HepG2 (cell line): Measurements from ENCODE around the gene KIAA0408. TPM values are rescaled to one million over a fixed set of nuclear protein-coding genes. Genes with fewer than 3 reads are reported as not detected.

Experiments used
- ATAC-seq: fragments of 200-7000 bp; cut with Tn5 transposase; 3 replicates; pipeline ENCODE4 v1.9.1; 2020; ENCODE audit warnings: mild to moderate bottlenecking, moderate library complexity
- BruUV-seq: library from RNA; stranded (reverse); fragments of 400-500 nt; replicated peaks from 2 replicates; lab custom pipeline; 2021; lab: Mats Ljungman, UMichigan
- CTCF ChIA-PET: fragments of 300-600 bp; formaldehyde crosslinking; extraction: SDS; loops from one replicate; lab custom pipeline; 2021; ENCODE audit warnings: low total read pairs, inconsistent platforms, low intra/inter-chr PET ratio; lab: Yijun Ruan, JAX
- POLR2A ChIA-PET: fragments of 350-600 bp; sonication (Branson Sonifier 250); formaldehyde crosslinking; loops from one replicate; lab custom pipeline; 2020; ENCODE audit warnings: antibody characterized with exemption, inconsistent platforms; lab: Yijun Ruan, JAX
- DNase-seq: peaks from one replicate; pipeline ENCODE4 v3.0.0-alpha.2; 2015; ENCODE audit warnings: low spot score
- FAIRE-seq: peaks from 3 replicates; lab custom pipeline; 2011; peaks lifted over from hg19 to GRCh38; lab: Jason Lieb, UNC
- H2AFZ ChIP-seq: one replicate; pipeline ENCODE4 v1.6.1; 2011; ENCODE audit warnings: low read length, inconsistent platforms
- H3K27ac ChIP-seq: fragments of 300-600 bp; 3 replicates; pipeline ENCODE4 v1.8.0; 2011; ENCODE audit warnings: mixed run types, mild to moderate bottlenecking, mixed read lengths, low read length, inconsistent platforms; ENCODE audit not compliant: insufficient read depth; ENCODE audit errors: extremely low read length
- H3K27me3 ChIP-seq, 2 experiments: fragments of 200-600 bp in 1 of 2; 2 replicates in 1 of 2; 3 replicates in 1 of 2; pipeline versions ENCODE4 v1.6.0 to v1.8.0; 2011; ENCODE audit warnings: low read length in 2 of 2, mild to moderate bottlenecking in 2 of 2, moderate library complexity in 2 of 2, inconsistent platforms in 1 of 2; ENCODE audit not compliant: insufficient read depth in 2 of 2, control insufficient read depth in 1 of 2
- H3K36me3 ChIP-seq, 2 experiments: fragments of 200-600 bp in 1 of 2; replicated peaks in 1 of 2; 2 replicates in 1 of 2; 3 replicates in 1 of 2; pipeline versions ENCODE4 v1.5.1 to v1.8.0; 2011; ENCODE audit warnings: low read length in 2 of 2, inconsistent platforms in 1 of 2; ENCODE audit not compliant: insufficient read depth in 2 of 2, control insufficient read depth in 1 of 2
- H3K4me1 ChIP-seq: 2 replicates; pipeline ENCODE4 v1.5.1; 2012; ENCODE audit warnings: low read length, inconsistent platforms; ENCODE audit not compliant: insufficient read depth
- H3K4me2 ChIP-seq: 2 replicates; pipeline ENCODE4 v1.6.0; 2011; ENCODE audit warnings: low read depth, low read length, inconsistent platforms
- H3K4me3 ChIP-seq, 3 experiments: fragments of 200-600 bp in 1 of 3; sonication (generic), shearing (Covaris generic) in 1 of 3; replicated peaks in 1 of 3; 2 replicates each; pipeline ENCODE4 v1.5.1; 2011 to 2016; ENCODE audit warnings: low read length in 3 of 3, inconsistent platforms in 2 of 3, low read depth in 2 of 3, mild to moderate bottlenecking in 2 of 3, control low read depth in 1 of 3, mixed read lengths in 1 of 3; ENCODE audit not compliant: insufficient read depth in 1 of 3
- H3K79me2 ChIP-seq: one replicate; pipeline ENCODE4 v1.6.1; 2011; ENCODE audit warnings: low read length, inconsistent platforms; ENCODE audit not compliant: insufficient read depth
- H3K9ac ChIP-seq: 2 replicates; pipeline ENCODE4 v1.6.0; 2011; ENCODE audit warnings: mild to moderate bottlenecking, low read depth, low read length, inconsistent platforms; ENCODE audit not compliant: insufficient read depth
- H3K9me3 ChIP-seq: 2 replicates; pipeline ENCODE4 v1.5.1; 2012; ENCODE audit warnings: mild to moderate bottlenecking, low read length
- H4K20me1 ChIP-seq: 2 replicates; pipeline ENCODE4 v1.6.0; 2011; ENCODE audit warnings: inconsistent platforms, mild to moderate bottlenecking, low read length, moderate library complexity; ENCODE audit not compliant: insufficient read depth
- ATF4 ChIP-seq, 2 experiments: fragments of 450-650 bp in 1 of 2; sonication (generic) in 1 of 2; formaldehyde crosslinking; IDR thresholded peaks; 2 replicates each; pipeline versions ENCODE4 v1.5.0 to v1.8.0; 2020 to 2022; ENCODE audit warnings: mild to moderate bottlenecking in 1 of 2, missing genetic modification reagents in 1 of 2
- BRD4 ChIP-seq: sonication (generic); formaldehyde crosslinking; IDR thresholded peaks from 2 replicates; pipeline ENCODE4 v1.4.0; 2020; ENCODE audit warnings: missing genetic modification reagents
- KAT8 ChIP-seq: IDR thresholded peaks from 2 replicates; pipeline ENCODE4 v1.6.1; 2016; ENCODE audit warnings: missing genetic modification reagents, missing compliant biosample characterization
- REL ChIP-seq: sonication (generic); formaldehyde crosslinking; conservative IDR thresholded peaks from 2 replicates; pipeline ENCODE4 v1.8.0; 2022; ENCODE audit warnings: mild to moderate bottlenecking, missing genetic modification reagents, moderate library complexity
- TFDP1 ChIP-seq: IDR thresholded peaks from 2 replicates; pipeline ENCODE4 v1.6.1; 2016; ENCODE audit warnings: missing compliant biosample characterization, missing genetic modification reagents, borderline replicate concordance
- ZBTB33 ChIP-seq: sonication (generic); formaldehyde crosslinking; IDR thresholded peaks from 2 replicates; pipeline ENCODE4 v1.4.0; 2020; ENCODE audit warnings: missing genetic modification reagents
- ZNF7 ChIP-seq: IDR thresholded peaks from 2 replicates; pipeline ENCODE4 v1.6.1; 2016; ENCODE audit warnings: missing biosample characterization, missing genetic modification reagents
- WGBS: methylation state at CpG from one replicate; pipeline ENCODE4 v1.1.6; 2017; ENCODE audit warnings: low lambda C conversion rate; 5-methylcytosine and 5-hydroxymethylcytosine counted together
- in situ Hi-C: cut with HindIII; loops from 2 replicates; pipeline ENCODE4 v1.10.0; 2017; ENCODE audit warnings: low pct_unique_long_range_greater_than_20kb; ENCODE audit not compliant: extremely low pct_ligation_motif_present
- intact Hi-C: fragments of 100-400 bp; cut with micrococcal nuclease; formaldehyde crosslinking; loops from one replicate; pipeline ENCODE4 v1.10.0; 2022; ENCODE audit not compliant: unreplicated experiment
- polyA plus RNA-seq, 8 experiments: library from polyadenylated mRNA; depleted of rRNA in 3 of 8; stranded (reverse) in 7 of 8; unstranded in 1 of 8; fragments of >200 nt; fragmentation: Illumina TruSeq in 4 of 8; extraction: Trizol in 4 of 8; gene quantifications; 2 replicates each; pipeline versions ENCODE4 v1.2.1 to v1.2.3, GENCODE V29; 2011 to 2016; ENCODE audit warnings: low read depth in 4 of 8, missing spikeins in 1 of 8, mixed read lengths in 1 of 8; ENCODE audit not compliant: insufficient read depth in 1 of 8
- total RNA-seq, 5 experiments: library from RNA; depleted of rRNA; stranded (reverse); fragments of >200 nt; fragmentation: Illumina TruSeq; extraction: Trizol; gene quantifications; 2 replicates each; pipeline ENCODE4 v1.2.3, GENCODE V29; 2016; ENCODE audit warnings: low read depth in 1 of 5

Gene KIAA0408
- total and polyA plus RNA-seq, 2 of the 13 experiments (the other 11 are each of a cell fraction or from before 2014, with no cell fraction given): not detected

GRCh38 chr6:127481628-127482027 lies 22.4 kb upstream of the KIAA0408 start:
- ChIA-PET POLR2A (no interaction called here), CTCF (no interaction called here)
- no peaks in the 10 kb centered on the region for H4K20me1 ChIP-seq
- H3K27ac ChIP-seq: no peak overlapping the region
- no TSS peak for BruUV-seq
- H3K79me2 ChIP-seq: no peaks in the 10 kb centered on the region
- FAIRE-seq: no peak
- intact Hi-C loops (no loop called here), in situ Hi-C loops (no loop called here)
- no peaks in the 10 kb centered on the region for H3K9me3 ChIP-seq
- no peak overlapping the region for H2AFZ ChIP-seq
- WGBS: 23% methylated on average over 4 of the region's 4 CpGs
- H3K4me2 ChIP-seq: no peak overlapping the region
- H3K27me3 ChIP-seq: no peaks in the 10 kb centered on the region
- DNase-seq: no peak
- no peak overlapping the region for H3K9ac ChIP-seq
- no peak for ATAC-seq
- H3K4me3 ChIP-seq: no peak overlapping the region
- TF ChIP-seq ATF4 (CRISPR knock-in tag; IDR thresholded peaks at IDR 0.05): 0 out of 4 replicates have a peak, but pooled peaks of 1 of the 2 experiments have one; percentile 10
- no peak for TF ChIP-seq TFDP1 (CRISPR knock-in tag)
- no peak for TF ChIP-seq KAT8
- no peak for TF ChIP-seq REL (CRISPR knock-in tag)
- TF ChIP-seq ZNF7 (CRISPR knock-in tag): peak; percentile 56; the same call in 1 of the 2 replicates
- TF ChIP-seq ZBTB33 (CRISPR knock-in tag): no peak
- TF ChIP-seq BRD4 (CRISPR knock-in tag): no peak
- no peaks in the 10 kb centered on the region for H3K36me3 ChIP-seq
- peaks cover 20% of the 10 kb centered on the region for H3K4me1 ChIP-seq
